Neural cell (in vitro differentiated cells): ENCODE measurements around the gene RAD51B. TPM values are rescaled to one million over a fixed set of nuclear protein-coding genes. Genes with fewer than 3 reads are reported as not detected.

Experiments
- H2AFZ ChIP-seq: fragments of 200-600, 300-800 bp; sonication (generic), shearing (Covaris generic); 2 replicates; pipeline ENCODE4 v1.6.0; 2014; ENCODE audit warnings: low read depth, mild to moderate bottlenecking, antibody characterized with exemption, low read length, moderate library complexity
- H3F3A ChIP-seq: fragments of 200-600 bp; shearing (Covaris generic); 2 replicates; pipeline ENCODE4 v1.6.1; 2016; ENCODE audit warnings: mild to moderate bottlenecking, moderate library complexity, mixed read lengths, antibody characterized with exemption, low read length; ENCODE audit not compliant: insufficient read depth, poor library complexity, severe bottlenecking
- H3K27ac ChIP-seq: fragments of 200-600, 300-800 bp; sonication (generic), shearing (Covaris generic); 2 replicates; pipeline ENCODE4 v1.5.1; 2014; ENCODE audit warnings: mild to moderate bottlenecking, low read length, moderate library complexity
- H3K27me3 ChIP-seq: fragments of 300-800, 200-600 bp; sonication (generic), shearing (Covaris generic); 2 replicates; pipeline ENCODE4 v1.6.0; 2014; ENCODE audit warnings: mild to moderate bottlenecking, low read depth, low read length, moderate library complexity; ENCODE audit not compliant: insufficient read depth
- H3K36me3 ChIP-seq: fragments of 300-800, 200-600 bp; sonication (generic), shearing (Covaris generic); 2 replicates; pipeline ENCODE4 v1.5.1; 2014; ENCODE audit warnings: mild to moderate bottlenecking, antibody characterized with exemption, low read length, moderate library complexity; ENCODE audit not compliant: insufficient read depth
- H3K4me2 ChIP-seq: fragments of 300-800, 200-600 bp; sonication (generic), shearing (Covaris generic); 2 replicates; pipeline ENCODE4 v1.6.0; 2014; ENCODE audit warnings: mild to moderate bottlenecking, low read length
- H3K4me3 ChIP-seq: fragments of 300-800, 200-600 bp; sonication (generic), shearing (Covaris generic); 2 replicates; pipeline ENCODE4 v1.5.1; 2014; ENCODE audit warnings: mild to moderate bottlenecking, low read length, moderate library complexity
- H3K79me2 ChIP-seq: fragments of 200-600 bp; shearing (Covaris generic); replicated peaks from 2 replicates; pipeline ENCODE4 v1.6.0; 2014; ENCODE audit warnings: mild to moderate bottlenecking, low read length, moderate library complexity; ENCODE audit not compliant: insufficient read depth
- H3K9ac ChIP-seq: fragments of 300-800, 200-600 bp; sonication (generic), shearing (Covaris generic); 2 replicates; pipeline ENCODE4 v1.6.1; 2016; ENCODE audit warnings: mild to moderate bottlenecking, low read length, mixed read lengths
- H3K9me2 ChIP-seq: fragments of 200-600 bp; shearing (Covaris generic); 2 replicates; pipeline ENCODE4 v1.6.1; 2016; ENCODE audit warnings: mild to moderate bottlenecking, low read length, mixed read lengths; ENCODE audit not compliant: insufficient read depth
- H3K9me3 ChIP-seq: fragments of 200-600, 300-800 bp; sonication (generic), shearing (Covaris generic); 2 replicates; pipeline ENCODE4 v1.6.1; 2016; ENCODE audit warnings: mild to moderate bottlenecking, mixed run types, low read length, moderate library complexity, mixed read lengths
- H4K20me1 ChIP-seq: fragments of 200-600 bp; shearing (Covaris generic); 2 replicates; pipeline ENCODE4 v1.6.1; 2016; ENCODE audit warnings: mild to moderate bottlenecking, mixed run types; ENCODE audit not compliant: insufficient read depth
- EP300 ChIP-seq: fragments of 450-650 bp; conservative IDR thresholded peaks from 2 replicates; pipeline ENCODE4 v1.6.1; 2014; ENCODE audit warnings: antibody characterized with exemption, mild to moderate bottlenecking, moderate library complexity; ENCODE audit not compliant: poor library complexity, severe bottlenecking
- EZH2 ChIP-seq: fragments of 200-600, 300-800 bp; shearing (Covaris generic), sonication (generic); IDR thresholded peaks from 2 replicates; pipeline ENCODE4 v1.6.1; 2014; ENCODE audit warnings: antibody characterized with exemption, low read length, borderline replicate concordance, mild to moderate bottlenecking; ENCODE audit not compliant: insufficient read depth, poor library complexity, severe bottlenecking
- MXI1 ChIP-seq: fragments of 450-650 bp; conservative IDR thresholded peaks from 2 replicates; pipeline ENCODE4 v1.6.1; 2014; ENCODE audit warnings: antibody characterized with exemption, mild to moderate bottlenecking; ENCODE audit not compliant: poor library complexity, severe bottlenecking
- POLR2AphosphoS5 ChIP-seq: IDR thresholded peaks from 2 replicates; pipeline ENCODE4 v1.6.1; 2012
- RAD21 ChIP-seq: fragments of 450-650 bp; conservative IDR thresholded peaks from 2 replicates; pipeline ENCODE4 v1.6.1; 2014; ENCODE audit warnings: antibody characterized with exemption, mild to moderate bottlenecking, moderate library complexity
- REST ChIP-seq: IDR thresholded peaks from 2 replicates; pipeline ENCODE4 v1.6.1; 2012; ENCODE audit warnings: borderline replicate concordance
- SMC3 ChIP-seq: fragments of 450-650 bp; conservative IDR thresholded peaks from 2 replicates; pipeline ENCODE4 v1.6.1; 2014; ENCODE audit warnings: antibody characterized with exemption, mild to moderate bottlenecking, moderate library complexity; ENCODE audit not compliant: poor library complexity
- TAF1 ChIP-seq: IDR thresholded peaks from 2 replicates; pipeline ENCODE4 v1.6.1; 2012; ENCODE audit warnings: low read depth
- polyA plus RNA-seq: library from polyadenylated mRNA; depleted of rRNA; stranded (reverse); fragments of >200 nt; gene quantifications from 2 replicates; pipeline ENCODE4 v1.2.3, GENCODE V29; 2014
- TF ChIP-seq, protein P1 (sequence below): fragments of 450-650 bp; IDR thresholded peaks from 2 replicates; pipeline ENCODE4 v1.5.1; 2014; ENCODE audit warnings: antibody characterized with exemption, mild to moderate bottlenecking, moderate library complexity; ENCODE audit not compliant: poor library complexity, severe bottlenecking

The RAD51B gene
- polyA plus RNA-seq, 1 donor from 2014 or later, result 3.1 TPM

DNA sequence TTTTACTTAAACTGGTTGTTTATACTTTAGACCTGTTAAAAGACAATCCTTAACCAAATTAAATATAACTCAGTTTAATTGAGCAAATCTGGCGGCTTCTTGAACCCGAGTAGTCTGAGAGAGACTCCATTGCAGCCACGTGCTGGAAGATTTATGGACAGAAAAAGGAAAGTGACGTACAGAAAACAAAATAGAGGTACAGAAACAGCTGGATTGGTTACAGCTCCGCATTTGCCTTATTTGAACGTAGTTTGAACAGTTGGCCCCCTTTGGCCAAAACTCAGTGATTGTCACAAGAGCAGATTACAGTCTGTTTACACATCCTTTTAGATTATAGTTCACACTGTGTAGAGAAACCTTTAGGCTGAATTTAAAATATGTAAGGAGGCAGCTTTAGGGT is 155.9 kb downstream of the RAD51B start:
- Histone ChIP-seq H3K27ac (no peak overlapping the region), H3K9me2 (no peaks in the 10 kb centered on the region), H2AFZ (no peak overlapping the region), H3K27me3 (no peaks in the 10 kb centered on the region), H3K9me3 (no peaks in the 10 kb centered on the region), H3F3A (no peaks in the 10 kb centered on the region), H4K20me1 (no peaks in the 10 kb centered on the region), H3K36me3 (no peaks in the 10 kb centered on the region), H3K4me2 (no peak overlapping the region), H3K79me2 (no peaks in the 10 kb centered on the region), H3K4me3 (no peak overlapping the region), H3K9ac (no peak overlapping the region)
- TF ChIP-seq RAD21 (no peak), REST (no peak)

DNA sequence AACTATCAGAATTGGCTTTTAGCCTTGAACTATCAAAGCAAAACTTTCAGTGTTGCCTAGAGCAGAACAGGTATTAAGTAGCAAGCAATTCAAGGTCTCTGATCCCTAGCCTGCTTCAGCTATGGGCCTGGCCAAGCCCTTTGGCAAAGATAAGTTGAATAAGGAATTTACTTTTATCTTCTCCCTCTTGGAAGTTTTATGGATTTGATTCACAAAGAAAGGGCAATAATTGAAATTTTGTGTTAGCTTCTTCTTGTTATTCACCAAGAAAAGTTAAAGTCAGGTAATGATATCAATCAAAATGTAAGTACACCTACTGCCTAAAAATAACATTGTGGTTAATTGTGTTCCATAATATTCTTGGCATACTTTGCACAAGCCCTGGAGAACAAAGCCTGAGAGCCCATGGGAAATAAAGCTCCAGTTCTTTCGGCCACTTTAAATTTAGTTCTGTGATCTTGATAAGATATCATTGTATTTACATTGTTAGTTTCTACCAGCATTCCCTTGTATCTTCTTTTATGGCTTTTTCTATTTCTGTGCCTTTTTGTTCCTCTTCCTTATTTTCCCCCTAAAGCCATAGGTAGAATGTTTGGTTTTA is 158.0 kb downstream of the RAD51B start:
- Histone ChIP-seq H4K20me1 (no peaks in the 10 kb centered on the region), H3K4me3 (no peak overlapping the region), H3K27me3 (no peaks in the 10 kb centered on the region), H3K4me2 (no peak overlapping the region), H3K36me3 (no peaks in the 10 kb centered on the region), H3K9me2 (no peaks in the 10 kb centered on the region), H3F3A (no peaks in the 10 kb centered on the region), H3K27ac (no peak overlapping the region), H3K9ac (no peak overlapping the region), H3K79me2 (no peaks in the 10 kb centered on the region), H2AFZ (no peak overlapping the region), H3K9me3 (no peaks in the 10 kb centered on the region)
- TF ChIP-seq EP300, result no peak
- TF ChIP-seq TAF1, result no peak
- TF ChIP-seq POLR2AphosphoS5, result no peak
- no peak for TF ChIP-seq SMC3
- TF ChIP-seq EZH2, result no peak
- TF ChIP-seq MXI1, result no peak
- no peak for TF ChIP-seq REST
- TF ChIP-seq, protein P1, sequence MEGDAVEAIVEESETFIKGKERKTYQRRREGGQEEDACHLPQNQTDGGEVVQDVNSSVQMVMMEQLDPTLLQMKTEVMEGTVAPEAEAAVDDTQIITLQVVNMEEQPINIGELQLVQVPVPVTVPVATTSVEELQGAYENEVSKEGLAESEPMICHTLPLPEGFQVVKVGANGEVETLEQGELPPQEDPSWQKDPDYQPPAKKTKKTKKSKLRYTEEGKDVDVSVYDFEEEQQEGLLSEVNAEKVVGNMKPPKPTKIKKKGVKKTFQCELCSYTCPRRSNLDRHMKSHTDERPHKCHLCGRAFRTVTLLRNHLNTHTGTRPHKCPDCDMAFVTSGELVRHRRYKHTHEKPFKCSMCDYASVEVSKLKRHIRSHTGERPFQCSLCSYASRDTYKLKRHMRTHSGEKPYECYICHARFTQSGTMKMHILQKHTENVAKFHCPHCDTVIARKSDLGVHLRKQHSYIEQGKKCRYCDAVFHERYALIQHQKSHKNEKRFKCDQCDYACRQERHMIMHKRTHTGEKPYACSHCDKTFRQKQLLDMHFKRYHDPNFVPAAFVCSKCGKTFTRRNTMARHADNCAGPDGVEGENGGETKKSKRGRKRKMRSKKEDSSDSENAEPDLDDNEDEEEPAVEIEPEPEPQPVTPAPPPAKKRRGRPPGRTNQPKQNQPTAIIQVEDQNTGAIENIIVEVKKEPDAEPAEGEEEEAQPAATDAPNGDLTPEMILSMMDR, result no peak
- no peak for TF ChIP-seq RAD21
